Sigmoid colon (tissue), 4 donors: Measurements from ENCODE around the gene VTI1B.

ENCODE experiments used
- CTCF ChIP-seq, 4 experiments: fragments of 450-650 bp in 3 of 4; fragments of 200-600 bp in 1 of 4; IDR thresholded peaks; one replicate each; pipeline ENCODE4 v1.5.1; 2016 to 2019; ENCODE audit warnings: antibody characterized with exemption in 4 of 4, mild to moderate bottlenecking in 3 of 4, moderate library complexity in 2 of 4
- EP300 ChIP-seq, 4 donors: sonication (generic); formaldehyde crosslinking; IDR thresholded peaks; one replicate each; pipeline ENCODE4 v1.6.1; 2017; ENCODE audit warnings: antibody characterized with exemption in 4 of 4
- POLR2A ChIP-seq, 2 donors: fragments of 450-650 bp; IDR thresholded peaks; one replicate each; pipeline ENCODE4 v1.6.1; 2016; ENCODE audit warnings: antibody characterized with exemption in 2 of 2, mild to moderate bottlenecking in 2 of 2, moderate library complexity in 2 of 2
- POLR2AphosphoS5 ChIP-seq, 4 donors: sonication (generic); formaldehyde crosslinking; IDR thresholded peaks; one replicate each; pipeline ENCODE4 v1.6.1; 2017; ENCODE audit warnings: antibody characterized with exemption in 4 of 4

GRCh38 chr14:67630938-67631337 is 43.5 kb downstream of the VTI1B start:
- TF ChIP-seq CTCF (IDR thresholded peaks at IDR 0.05) (no peak), POLR2AphosphoS5 (IDR thresholded peaks at IDR 0.05) (no peak), EP300 (IDR thresholded peaks at IDR 0.05) (no peak), POLR2A (IDR thresholded peaks at IDR 0.05) (no peak)
